Measurements from ENCODE around the gene INO80E.

GRCh38 chr16:29975134-29975538 is 20.9 kb upstream of the INO80E start:
- TF ChIP-seq CTCF (IDR thresholded peaks at IDR 0.05) (no peak), POLR2A (IDR thresholded peaks at IDR 0.05) (no peak)

Measured in stomach (tissue), 4 donors.